Measurements from ENCODE around the gene KATNBL1.
"Not testable (repeated sequence)": the region's sequence is repeated elsewhere in the genome, so short reads cannot be mapped to it uniquely, and the experiment has no call there.

KATNBL1 gene

GRCh38 chr15:34193272-34193671 lies 16.6 kb downstream of the KATNBL1 start:
- DNase-seq = not testable (repeated sequence)

- DNase-seq = no peak
Observed at GRCh38 chr15:34188711-34189110, 21.2 kb downstream of the KATNBL1 start.

- no peak for DNase-seq
Observed at GRCh38 chr15:34185666-34186065, 24.2 kb downstream of the KATNBL1 start.

GRCh38 chr15:34182942-34183341 lies 27.0 kb downstream of the KATNBL1 start:
- DNase-seq = no peak

GRCh38 chr15:34179234-34179633 lies 30.7 kb downstream of the KATNBL1 start:
- DNase-seq = no peak

GRCh38 chr15:34165987-34166573 lies 43.8 kb downstream of the KATNBL1 start:
- not testable (repeated sequence) for DNase-seq

GRCh38 chr15:34161329-34161963 lies 48.5 kb downstream of the KATNBL1 start:
- no peak for DNase-seq

GRCh38 chr15:34160735-34161134 lies 49.2 kb downstream of the KATNBL1 start:
- DNase-seq = no peak

GRCh38 chr15:34158355-34158754 lies 51.5 kb downstream of the KATNBL1 start:
- DNase-seq = no peak

- DNase-seq = no peak
Observed at GRCh38 chr15:34155859-34156258, 54.0 kb downstream of the KATNBL1 start.

GRCh38 chr15:34154725-34155204 lies 55.1 kb downstream of the KATNBL1 start:
- DNase-seq = no peak

GRCh38 chr15:34147371-34148140 lies 62.3 kb downstream of the KATNBL1 start:
- DNase-seq = no peak

GRCh38 chr15:34133511-34133910 lies 76.4 kb downstream of the KATNBL1 start:
- no peak for DNase-seq

GRCh38 chr15:34132881-34133280 lies 77.0 kb downstream of the KATNBL1 start:
- DNase-seq = no peak

GRCh38 chr15:34128898-34129297 lies 81.0 kb downstream of the KATNBL1 start:
- DNase-seq = no peak

- DNase-seq = no peak
Observed at GRCh38 chr15:34126522-34126921, 83.4 kb downstream of the KATNBL1 start.

- no peak for DNase-seq
Observed at GRCh38 chr15:34125945-34126344, 84.0 kb downstream of the KATNBL1 start.

GRCh38 chr15:34124651-34125050 lies 85.2 kb downstream of the KATNBL1 start:
- no peak for DNase-seq

GRCh38 chr15:34122771-34123183 lies 87.1 kb downstream of the KATNBL1 start:
- DNase-seq = no peak

GRCh38 chr15:34121786-34122185 lies 88.1 kb downstream of the KATNBL1 start:
- not testable (repeated sequence) for DNase-seq

GRCh38 chr15:34120420-34120819 lies 89.5 kb downstream of the KATNBL1 start:
- not testable (repeated sequence) for DNase-seq

- no peak for DNase-seq
Observed at GRCh38 chr15:34119291-34119690, 90.6 kb downstream of the KATNBL1 start.

- DNase-seq = no peak
Observed at GRCh38 chr15:34116620-34117019, 93.3 kb downstream of the KATNBL1 start.

- no peak for DNase-seq
Observed at GRCh38 chr15:34114739-34115138, 95.2 kb downstream of the KATNBL1 start.
